NCI-H187 (cell line): Measurements from ENCODE around the gene HSPA14.
"Not testable (repeated sequence)": the region's sequence is repeated elsewhere in the genome, so short reads cannot be mapped to it uniquely, and the experiment has no call there.

ENCODE experiments used
- DNase-seq, 2 experiments: peaks; one replicate each; lab custom pipeline; 2025; lab: John Stamatoyannopoulos, UW

Gene HSPA14

DNA sequence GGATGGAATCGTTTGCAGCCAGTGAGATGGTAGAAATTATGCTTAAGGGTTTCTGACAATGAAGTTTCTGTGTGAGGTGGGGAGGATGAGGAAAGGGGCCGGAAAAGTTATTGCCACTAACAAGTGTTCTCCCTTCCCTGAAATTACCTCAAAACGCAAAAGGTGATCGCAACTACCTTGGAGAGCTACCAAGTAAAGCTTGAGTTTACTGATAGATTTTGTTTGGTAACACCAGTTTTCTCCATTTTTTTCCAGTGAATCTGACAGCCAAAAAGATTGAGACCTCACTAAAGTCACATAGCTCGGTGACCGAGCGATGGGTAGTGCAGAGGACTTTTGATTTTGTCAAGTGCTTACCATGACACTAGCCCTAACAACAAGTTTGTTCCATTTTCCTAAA is 42.1 kb downstream of the HSPA14 start:
- DNase-seq = no peak

DNA sequence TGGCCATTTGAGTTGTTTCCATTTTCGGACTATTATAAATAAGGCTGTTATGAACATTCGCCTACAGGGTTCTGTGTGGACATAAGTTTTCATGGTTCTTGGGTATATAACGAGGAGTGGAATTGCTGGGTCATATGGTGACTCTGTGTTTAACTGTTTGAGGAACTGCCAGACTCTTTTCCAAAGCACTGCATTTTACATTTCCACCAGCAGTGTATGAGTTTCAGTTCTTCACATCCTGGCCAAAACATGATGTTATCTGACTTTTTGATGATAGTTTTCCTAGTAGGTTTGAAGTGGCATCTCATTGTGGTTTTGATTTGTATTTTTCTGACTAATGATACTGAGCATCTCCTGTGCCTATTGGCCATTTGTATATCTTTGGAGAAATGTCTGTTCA is 46.0 kb downstream of the HSPA14 start:
- no peak for DNase-seq

DNA sequence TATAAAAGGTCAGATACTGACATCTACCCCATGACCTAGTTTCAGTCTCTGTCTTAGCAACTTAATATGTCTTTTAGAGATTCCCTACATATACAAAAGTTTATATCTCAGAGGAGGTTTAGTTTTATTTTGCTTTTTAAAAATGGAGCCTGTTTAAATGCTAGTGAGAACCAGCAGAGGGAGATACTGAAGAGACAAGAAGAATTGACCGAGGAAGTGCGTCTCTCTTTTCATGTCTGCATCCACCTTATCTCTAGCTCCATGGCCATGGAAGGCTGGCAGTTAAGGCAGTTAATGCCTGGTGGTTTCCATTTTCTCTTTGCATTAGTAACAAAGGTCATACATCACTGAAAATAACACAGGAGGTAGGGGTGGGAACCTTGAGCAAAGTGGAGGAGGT is 51.2 kb downstream of the HSPA14 start:
- no peak for DNase-seq

DNA sequence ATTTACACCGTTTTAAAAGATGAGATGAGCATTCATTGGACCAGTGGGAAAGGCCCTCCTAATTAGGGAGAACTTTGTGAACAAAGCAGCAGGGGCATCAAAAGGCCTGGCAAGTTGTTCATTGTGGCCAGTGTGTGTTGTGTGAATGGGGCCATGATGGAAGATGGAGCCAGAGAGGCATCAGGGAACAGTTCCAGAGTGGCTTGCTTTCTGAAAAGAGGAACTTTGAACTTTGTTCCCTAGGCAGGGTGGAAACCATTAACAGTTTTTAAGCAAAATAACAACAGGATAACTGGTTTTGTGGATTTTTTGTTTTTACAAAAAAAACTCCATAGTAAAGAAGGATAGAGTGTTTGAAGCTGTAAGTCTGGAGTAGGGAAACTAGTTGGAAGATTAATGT is 53.0 kb downstream of the HSPA14 start:
- no peak for DNase-seq

DNA sequence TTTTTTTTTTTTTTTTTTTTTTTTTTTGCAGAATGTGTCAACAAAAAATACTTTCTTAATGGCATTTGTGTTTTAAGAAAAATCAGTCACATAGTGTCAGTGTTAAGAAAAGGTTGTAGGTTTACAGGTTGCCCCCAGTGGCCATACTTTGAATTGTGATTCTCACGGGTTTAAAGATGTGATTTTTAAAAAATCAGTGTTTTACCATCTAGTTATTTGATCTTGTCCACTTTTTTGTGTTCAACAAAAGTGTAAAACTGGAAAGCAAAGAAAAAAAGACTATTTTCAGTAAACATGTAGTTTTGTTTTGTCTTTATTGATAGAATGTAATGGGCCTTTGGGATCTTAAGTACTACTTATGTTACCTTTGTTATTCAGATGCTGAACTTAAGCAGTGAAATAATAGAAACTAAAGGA is 66.2 kb downstream of the HSPA14 start:
- no peak for DNase-seq

DNA sequence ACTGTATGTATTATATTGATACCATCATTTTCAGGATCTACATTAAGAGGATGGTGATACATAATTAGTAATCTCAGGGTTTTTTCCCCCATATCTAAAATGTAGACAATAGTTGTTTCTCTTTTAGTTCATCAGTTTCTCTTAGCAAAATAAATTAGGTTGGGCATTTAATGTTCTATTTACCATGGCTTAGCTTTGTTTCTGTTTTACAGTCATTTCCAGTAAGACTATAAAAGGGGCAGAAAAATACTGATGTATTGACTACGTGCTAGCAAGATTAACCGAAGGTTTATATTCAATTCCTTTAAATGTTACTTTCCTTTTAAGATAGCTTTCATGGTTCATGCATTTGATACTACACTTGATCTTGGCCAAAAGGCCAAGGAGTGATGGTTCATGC is 66.8 kb downstream of the HSPA14 start:
- DNase-seq = no peak

DNA sequence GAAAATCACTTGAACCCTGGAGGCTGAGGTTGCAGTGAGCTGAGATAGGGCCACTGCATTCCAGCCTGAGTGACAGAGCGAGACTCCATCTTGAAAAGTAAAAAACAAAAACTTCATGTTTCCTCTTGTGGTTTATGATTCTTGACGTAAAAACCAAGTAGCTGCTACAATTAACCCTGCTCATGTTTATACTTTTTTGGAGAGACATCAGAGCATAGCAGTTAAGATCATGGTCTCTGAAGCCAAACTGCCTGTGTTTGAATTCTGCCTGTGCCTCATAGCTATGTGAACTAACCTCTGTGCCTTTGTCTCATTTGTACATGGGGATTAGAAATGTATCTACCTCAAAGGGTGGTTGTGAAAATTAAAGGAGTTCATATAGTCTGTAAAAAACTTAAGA is 67.8 kb downstream of the HSPA14 start:
- no peak for DNase-seq

DNA sequence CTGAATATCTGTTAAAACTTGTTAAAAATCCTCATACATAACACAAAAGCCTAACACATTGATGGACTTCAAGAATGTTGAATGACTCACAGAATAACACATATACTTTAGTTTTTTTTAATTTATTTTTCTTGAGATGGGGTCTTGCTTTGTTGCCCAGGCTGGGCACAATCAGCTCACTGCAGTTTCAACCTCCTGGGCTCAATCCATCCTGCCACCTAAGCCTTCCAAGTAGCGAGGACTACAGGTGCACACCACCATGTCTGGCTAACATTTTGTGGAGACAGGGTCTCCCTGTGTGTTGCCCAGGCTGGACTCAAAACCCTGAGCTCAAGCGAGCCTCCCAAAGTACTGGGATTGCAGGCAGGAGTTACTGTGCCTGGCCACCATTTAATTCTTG is 68.7 kb downstream of the HSPA14 start:
- DNase-seq = no peak

DNA sequence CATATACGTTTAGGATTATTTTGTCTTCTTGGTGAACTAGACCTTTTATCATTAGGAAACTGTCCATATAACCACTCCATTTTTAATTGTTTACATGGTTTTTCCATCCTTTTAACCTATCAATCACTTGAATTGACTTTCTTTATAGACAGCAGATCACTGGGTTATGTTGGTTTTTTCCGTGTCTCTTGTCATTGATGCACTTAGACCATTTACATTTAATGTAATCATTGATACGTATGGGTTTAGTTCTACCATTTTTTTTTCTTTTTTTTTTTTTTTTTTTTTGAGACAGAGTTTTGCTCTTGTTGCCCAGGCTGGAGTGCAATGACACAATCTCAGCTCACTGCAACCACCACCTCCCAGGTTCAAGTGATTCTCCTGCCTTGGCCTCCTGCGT is 69.5 kb downstream of the HSPA14 start:
- not testable (repeated sequence) for DNase-seq

DNA sequence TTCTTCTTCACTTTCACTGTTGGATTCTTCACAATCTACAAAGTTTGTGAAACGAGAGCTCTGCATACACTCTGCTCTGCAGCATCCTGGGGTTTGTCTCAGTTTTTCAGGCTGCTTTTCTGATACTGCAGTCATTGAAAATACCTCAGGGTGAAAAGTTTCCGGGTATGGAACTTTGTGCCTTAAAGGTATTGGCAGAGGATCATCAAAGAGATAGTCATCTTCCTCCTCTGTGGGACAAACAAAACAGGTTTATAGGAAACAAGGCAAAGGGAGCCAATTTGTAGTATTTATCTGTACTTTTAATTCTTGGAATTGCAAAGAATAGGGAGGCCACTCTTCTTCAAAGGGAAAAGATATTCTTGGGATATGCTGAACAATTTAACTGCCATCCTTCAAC is 71.0 kb downstream of the HSPA14 start:
- no peak for DNase-seq

DNA sequence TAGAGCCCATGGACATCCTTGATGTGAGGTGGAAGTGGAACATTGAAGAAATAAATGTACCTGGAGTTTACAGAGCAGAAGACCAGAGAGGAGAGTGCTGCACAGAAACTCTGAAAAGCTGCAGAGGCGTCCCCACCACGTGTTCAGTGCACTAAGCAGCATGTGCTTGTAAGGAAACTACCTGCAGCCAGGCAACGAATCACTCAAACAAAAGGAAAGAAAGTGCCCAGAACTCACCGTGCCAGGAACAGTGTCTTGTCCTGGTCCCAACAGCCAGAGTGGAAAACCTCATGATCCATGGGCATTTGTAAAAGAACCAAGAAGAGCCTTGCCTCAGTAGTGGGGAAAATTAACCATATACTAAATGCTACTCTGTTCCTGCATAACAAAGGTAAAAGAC is 72.8 kb downstream of the HSPA14 start:
- no peak for DNase-seq

DNA sequence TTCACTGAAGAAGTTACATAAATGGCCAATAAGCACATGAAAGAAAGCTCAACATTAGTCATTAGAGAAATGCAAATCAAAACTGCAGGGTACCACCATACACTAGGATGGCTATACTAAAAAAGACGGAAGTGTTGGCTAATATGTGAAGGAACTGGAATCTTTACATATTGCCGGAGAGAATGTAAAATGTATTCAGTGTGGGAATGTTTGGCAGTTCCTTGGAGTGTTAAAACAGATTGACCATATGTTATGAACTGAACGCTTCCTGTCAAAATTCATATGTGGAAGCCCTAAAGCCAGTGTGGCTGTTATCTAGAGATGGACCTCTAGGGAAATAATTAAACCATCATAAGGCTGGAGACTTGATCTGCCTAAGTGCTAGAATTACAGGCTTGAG is 73.7 kb downstream of the HSPA14 start:
- DNase-seq = no peak

DNA sequence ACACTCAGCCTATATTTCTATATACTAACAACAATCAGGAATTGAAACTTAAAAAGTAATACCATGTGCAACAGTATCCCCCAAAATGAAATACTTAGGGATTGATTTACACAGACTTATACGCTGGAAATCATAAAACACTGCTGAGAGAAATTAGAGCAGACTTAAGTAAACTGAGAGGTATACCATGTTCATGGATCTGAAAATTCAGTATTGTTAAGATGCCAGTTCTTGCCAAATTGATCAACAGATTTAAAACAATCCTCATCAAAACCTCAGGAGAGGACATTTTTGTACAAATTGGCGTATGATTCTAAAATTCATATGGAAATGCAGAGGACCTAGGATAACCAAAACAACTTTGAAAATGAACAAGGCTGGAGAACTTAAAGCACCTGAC is 78.5 kb downstream of the HSPA14 start:
- no peak for DNase-seq

DNA sequence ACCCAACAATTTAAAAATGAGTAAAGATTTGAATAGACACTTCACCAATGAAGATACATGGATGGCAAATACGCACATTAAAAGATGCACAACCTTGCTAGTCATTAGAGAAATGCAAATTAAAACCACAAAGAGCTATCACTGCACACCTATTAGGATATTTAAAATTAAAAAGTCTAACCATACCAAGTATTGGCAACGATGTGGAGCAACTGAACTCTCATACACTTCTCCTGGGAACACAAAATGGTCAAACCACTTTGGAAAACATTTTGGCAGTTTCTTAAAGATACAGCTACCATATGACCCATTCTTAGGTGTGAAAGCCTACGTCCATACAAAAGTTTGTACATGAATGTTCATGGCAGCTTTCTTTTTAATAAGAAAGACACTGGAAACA is 79.7 kb downstream of the HSPA14 start:
- no peak for DNase-seq

DNA sequence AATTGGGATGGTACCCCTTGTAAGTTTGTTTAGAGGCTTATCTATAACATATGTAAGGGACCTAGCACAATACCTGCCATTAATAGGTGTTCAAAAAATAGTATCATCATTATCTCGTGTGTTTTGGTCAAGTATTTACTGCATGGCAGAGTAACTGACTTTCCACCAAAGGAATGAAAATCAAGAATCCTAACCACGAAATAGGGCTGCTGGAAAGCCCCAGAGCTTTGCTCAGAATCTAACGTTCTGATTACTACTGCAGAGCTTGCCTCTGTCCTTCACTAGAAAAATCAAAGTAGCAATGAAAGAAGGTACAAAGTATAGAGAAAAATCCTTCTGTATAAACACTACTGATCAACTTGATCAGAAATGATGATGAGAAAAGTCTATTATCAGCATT is 80.9 kb downstream of the HSPA14 start:
- DNase-seq = no peak
